Colonic mucosa (tissue), 4 donors: ENCODE measurements around the gene GBX2. TPM values are rescaled to one million over a fixed set of nuclear protein-coding genes. Genes with fewer than 3 reads are reported as not detected.

Experiments
- DNase-seq: peaks from one replicate; pipeline ENCODE4 v3.0.0-alpha.2; 2020
- H3K27ac ChIP-seq: fragments of 200-600 bp; one replicate; pipeline ENCODE4 v1.8.0; 2021
- H3K27me3 ChIP-seq: fragments of 200-600 bp; one replicate; pipeline ENCODE4 v1.8.0; 2021
- H3K36me3 ChIP-seq: fragments of 200-600 bp; one replicate; pipeline ENCODE4 v1.8.0; 2021
- H3K4me1 ChIP-seq: fragments of 200-600 bp; one replicate; pipeline ENCODE4 v1.8.0; 2021; ENCODE audit warnings: mild to moderate bottlenecking
- H3K4me3 ChIP-seq: fragments of 200-600 bp; one replicate; pipeline ENCODE4 v1.8.0; 2021
- H3K9ac ChIP-seq, 2 donors: one replicate each; pipeline ENCODE4 v1.7.0; 2013; ENCODE audit warnings: control low read depth in 2 of 2, low read depth in 2 of 2, low read length in 2 of 2
- H3K9me3 ChIP-seq: fragments of 200-600 bp; one replicate; pipeline ENCODE4 v1.8.0; 2021
- intact Hi-C: fragments of 100-400 bp; cut with DNase I; formaldehyde crosslinking; loops from one replicate; pipeline ENCODE4 v1.14.1; 2022
- total RNA-seq, 2 donors: library from RNA; stranded (reverse); fragmentation: NEBNext Ultra II Directional in 1 of 2; extraction: Animal tissue kit (Norgen Biotek cat#: 25700) in 1 of 2; gene quantifications; one replicate each; pipeline ENCODE4 v1.2.1, GENCODE V29; 2021
- TF ChIP-seq, protein P1 (sequence below): fragments of 200-600 bp; IDR thresholded peaks from one replicate; pipeline ENCODE4 v1.8.0; 2022; ENCODE audit warnings: antibody characterized with exemption, mild to moderate bottlenecking
- donor health status: healthy.
- donor health status: DM: no; HTN: no; CAD: no.
- donor health status: DM: no; HTN: no; CAD: no.

The GBX2 gene
- total RNA-seq, 2 donors from 2014 or later, result not detected

DNA sequence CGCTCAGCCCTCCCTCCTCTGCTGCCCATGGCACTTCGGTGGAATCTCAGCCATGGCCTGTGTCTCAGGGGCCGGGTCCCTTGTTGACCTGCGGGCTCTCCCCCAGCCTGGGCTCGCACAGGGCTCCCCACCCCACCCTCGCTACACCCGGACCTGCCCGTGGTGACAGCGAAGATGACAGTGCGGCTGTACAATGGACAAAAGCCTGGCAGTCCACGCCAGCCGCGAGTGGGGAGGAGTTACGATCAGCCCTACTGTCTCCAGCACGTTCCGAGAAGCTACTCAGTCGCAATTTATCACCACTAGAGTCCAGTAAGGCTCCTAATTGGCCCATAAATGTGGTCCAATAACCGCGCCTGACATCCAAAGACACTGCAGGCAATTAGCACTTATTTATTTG, 31.6 kb downstream of the GBX2 start:
- DNase-seq, result no peak
- Histone ChIP-seq H3K4me1 (no peaks in the 10 kb centered on the region), H3K27me3 (no peaks in the 10 kb centered on the region), H3K4me3 (no peak overlapping the region), H3K9ac (no peak overlapping the region), H3K9me3 (no peaks in the 10 kb centered on the region), H3K27ac (no peak overlapping the region), H3K36me3 (no peaks in the 10 kb centered on the region)
- intact Hi-C loops, result no loop called here
- TF ChIP-seq, protein P1, sequence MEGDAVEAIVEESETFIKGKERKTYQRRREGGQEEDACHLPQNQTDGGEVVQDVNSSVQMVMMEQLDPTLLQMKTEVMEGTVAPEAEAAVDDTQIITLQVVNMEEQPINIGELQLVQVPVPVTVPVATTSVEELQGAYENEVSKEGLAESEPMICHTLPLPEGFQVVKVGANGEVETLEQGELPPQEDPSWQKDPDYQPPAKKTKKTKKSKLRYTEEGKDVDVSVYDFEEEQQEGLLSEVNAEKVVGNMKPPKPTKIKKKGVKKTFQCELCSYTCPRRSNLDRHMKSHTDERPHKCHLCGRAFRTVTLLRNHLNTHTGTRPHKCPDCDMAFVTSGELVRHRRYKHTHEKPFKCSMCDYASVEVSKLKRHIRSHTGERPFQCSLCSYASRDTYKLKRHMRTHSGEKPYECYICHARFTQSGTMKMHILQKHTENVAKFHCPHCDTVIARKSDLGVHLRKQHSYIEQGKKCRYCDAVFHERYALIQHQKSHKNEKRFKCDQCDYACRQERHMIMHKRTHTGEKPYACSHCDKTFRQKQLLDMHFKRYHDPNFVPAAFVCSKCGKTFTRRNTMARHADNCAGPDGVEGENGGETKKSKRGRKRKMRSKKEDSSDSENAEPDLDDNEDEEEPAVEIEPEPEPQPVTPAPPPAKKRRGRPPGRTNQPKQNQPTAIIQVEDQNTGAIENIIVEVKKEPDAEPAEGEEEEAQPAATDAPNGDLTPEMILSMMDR, result no peak

DNA sequence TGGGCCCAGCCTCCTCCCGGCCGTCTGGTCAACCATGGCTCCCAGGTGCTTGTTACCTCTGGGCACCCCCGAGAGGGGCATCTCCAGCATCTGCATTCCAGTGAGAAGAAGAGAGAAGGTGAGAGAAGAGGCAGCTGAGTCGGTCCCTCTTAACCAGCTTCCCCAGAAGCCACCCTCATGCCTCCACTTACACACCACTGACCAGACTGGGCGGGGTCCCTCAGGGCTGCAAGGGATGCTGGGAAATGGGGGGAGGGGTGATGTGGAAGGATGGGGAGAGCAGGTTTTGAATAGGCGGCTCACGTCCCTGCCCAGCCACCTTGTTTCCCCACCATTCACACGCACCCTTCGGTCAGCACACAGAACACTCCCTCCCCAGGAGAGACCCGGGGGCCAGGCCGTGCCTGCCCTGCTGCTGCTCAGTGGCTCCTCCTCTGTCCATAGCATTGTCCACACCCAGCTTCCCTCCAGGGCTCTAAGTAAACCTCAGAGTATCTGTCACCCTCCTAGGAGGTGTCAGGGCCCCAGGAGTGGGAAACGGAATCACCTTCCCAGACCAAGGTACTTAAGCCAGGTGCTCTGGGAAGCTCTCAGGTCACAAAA, 34.7 kb downstream of the GBX2 start:
- no peak for DNase-seq
- Histone ChIP-seq H3K4me1 (no peaks in the 10 kb centered on the region), H3K4me3 (no peak overlapping the region), H3K27me3 (no peaks in the 10 kb centered on the region), H3K9ac (no peak overlapping the region), H3K27ac (no peak overlapping the region), H3K36me3 (no peaks in the 10 kb centered on the region), H3K9me3 (no peaks in the 10 kb centered on the region)
- TF ChIP-seq, protein P1, result no peak
- intact Hi-C loops, result no loop called here

DNA sequence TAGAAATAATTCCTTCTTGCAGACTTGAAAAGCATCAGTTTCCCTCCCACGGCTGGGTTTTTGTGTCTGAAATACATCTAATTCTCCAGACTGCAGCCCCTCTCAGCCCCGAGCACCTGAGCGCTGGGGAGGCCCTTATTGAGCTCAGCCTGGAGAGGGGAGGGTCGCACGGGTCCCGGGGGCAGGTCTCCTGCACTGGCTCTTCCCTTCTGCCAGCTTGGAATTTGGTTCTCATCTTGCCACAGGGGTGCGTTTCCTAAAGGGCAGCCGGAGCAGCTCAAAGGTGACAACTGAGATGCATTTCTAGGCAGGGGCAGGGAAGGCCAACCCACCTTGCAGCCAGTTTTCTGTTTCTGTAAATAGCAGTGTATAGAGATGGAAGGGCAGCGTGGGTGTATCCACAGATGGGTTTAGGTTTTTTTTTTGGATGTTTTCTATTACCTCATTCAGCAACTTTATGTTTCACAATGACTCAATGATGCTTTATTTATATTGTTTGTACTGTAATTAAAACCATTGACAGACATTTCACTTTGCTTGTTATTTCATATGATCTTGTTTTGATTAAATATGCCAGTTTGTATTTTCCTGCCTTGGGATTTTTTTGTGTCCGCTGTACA, 37.0 kb downstream of the GBX2 start:
- Histone ChIP-seq H3K9ac (no peak overlapping the region), H3K9me3 (no peaks in the 10 kb centered on the region), H3K4me3 (no peak overlapping the region), H3K36me3 (no peaks in the 10 kb centered on the region), H3K27ac (no peak overlapping the region), H3K4me1 (no peaks in the 10 kb centered on the region), H3K27me3 (no peaks in the 10 kb centered on the region)
- no peak for DNase-seq
- intact Hi-C loops, result no loop called here
- TF ChIP-seq, protein P1, result no peak

DNA sequence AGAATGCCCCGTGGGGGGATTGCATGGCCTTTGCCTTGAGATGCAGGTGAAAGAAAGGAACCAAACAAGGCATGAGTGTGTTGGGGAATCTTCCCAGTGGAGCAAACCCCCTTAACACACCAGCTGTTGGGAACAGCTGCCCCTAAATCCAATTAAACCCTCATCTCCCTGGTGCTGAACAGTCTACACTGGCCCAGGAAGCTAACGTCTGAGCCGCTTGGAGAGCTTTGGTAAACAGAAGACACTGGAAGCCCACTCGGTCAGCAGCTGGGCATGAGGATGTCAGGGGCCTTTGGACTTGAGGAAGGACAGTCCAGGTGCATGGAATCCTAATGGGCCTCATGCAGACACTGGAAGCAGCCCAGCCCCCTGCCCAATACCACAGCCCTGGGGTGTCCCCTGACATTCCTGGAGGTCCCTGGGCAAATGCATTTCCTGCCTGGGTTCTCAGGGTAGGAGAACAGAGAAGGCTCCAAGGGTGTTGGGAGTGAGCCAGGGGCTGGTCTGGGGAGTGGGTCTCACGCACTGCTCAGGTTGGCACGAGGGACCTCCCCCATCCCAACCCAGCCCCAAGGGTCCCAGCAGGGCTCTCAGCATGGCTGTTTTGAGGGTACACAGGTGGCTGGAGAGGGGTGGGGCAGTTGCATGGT, 37.7 kb downstream of the GBX2 start:
- DNase-seq, result no peak
- H3K36me3 ChIP-seq, result no peaks in the 10 kb centered on the region

DNA sequence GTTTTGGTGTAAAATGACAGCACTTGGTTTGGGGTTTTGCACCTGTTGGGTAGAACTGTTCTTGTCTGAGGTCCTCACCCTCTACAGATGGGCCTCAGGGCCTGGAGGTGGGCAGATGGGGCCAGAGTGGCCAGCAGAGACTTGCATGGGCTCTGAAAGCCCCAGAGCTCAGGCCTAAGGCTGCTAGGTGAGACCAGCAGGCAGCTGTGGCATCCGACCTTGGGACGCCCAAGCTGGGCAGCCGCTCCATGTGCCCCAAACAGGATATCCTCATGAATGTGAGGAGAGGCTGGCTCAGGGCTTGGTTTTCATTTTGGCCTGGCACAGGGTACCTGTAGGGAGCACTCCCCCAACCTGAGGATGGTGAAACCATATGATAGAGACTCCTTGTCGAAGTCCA, 38.3 kb downstream of the GBX2 start:
- no peaks in the 10 kb centered on the region for H3K27me3 ChIP-seq
- no peak for DNase-seq
- H3K27ac ChIP-seq, result no peak overlapping the region
- no peaks in the 10 kb centered on the region for H3K36me3 ChIP-seq
- intact Hi-C loops, result no loop called here
- H3K4me1 ChIP-seq, result no peaks in the 10 kb centered on the region
- no peak overlapping the region for H3K9ac ChIP-seq
- TF ChIP-seq, protein P1, result no peak
- no peaks in the 10 kb centered on the region for H3K9me3 ChIP-seq
- H3K4me3 ChIP-seq, result no peak overlapping the region

More for the DNA sequence above, 37.7 kb downstream of the GBX2 start:
- intact Hi-C loops, result no loop called here
- H3K27me3 ChIP-seq, result no peaks in the 10 kb centered on the region
- no peak overlapping the region for H3K4me3 ChIP-seq
- TF ChIP-seq, protein P1, result no peak
- H3K9me3 ChIP-seq, result no peaks in the 10 kb centered on the region
- H3K27ac ChIP-seq, result no peak overlapping the region
- no peaks in the 10 kb centered on the region for H3K4me1 ChIP-seq
- H3K9ac ChIP-seq, result no peak overlapping the region
